Breast epithelium (tissue), 4 donors: ENCODE data around the gene CDC45. TPM values are rescaled to one million over a fixed set of nuclear protein-coding genes. Genes with fewer than 3 reads are reported as not detected.

Experiments used
- DNase-seq, 2 donors: peaks; one replicate each; pipeline ENCODE4 v3.0.0-alpha.2; 2019; ENCODE audit warnings: low spot score in 2 of 2
- H3K27ac ChIP-seq, 2 donors: fragments of 200-600 bp; sonication (generic) in 1 of 2; one replicate each; pipeline ENCODE4 v1.5.1; 2016 to 2019; ENCODE audit warnings: mild to moderate bottlenecking in 1 of 2
- H3K27me3 ChIP-seq, 2 donors: fragments of 200-600 bp; sonication (generic) in 1 of 2; one replicate each; pipeline versions ENCODE4 v1.5.1 to v1.6.0; 2017 to 2019; ENCODE audit warnings: control low read depth in 1 of 2, mild to moderate bottlenecking in 1 of 2
- H3K36me3 ChIP-seq: fragments of 200-600 bp; one replicate; pipeline ENCODE4 v1.5.1; 2019
- H3K4me1 ChIP-seq, 2 donors: fragments of 200-600 bp; sonication (generic); one replicate each; pipeline ENCODE4 v1.5.1; 2016 to 2019; ENCODE audit warnings: control low read depth in 1 of 2
- H3K4me3 ChIP-seq, 3 donors: fragments of 200-600 bp; sonication (generic); 1 replicate in 2 of 3; 2 replicates in 1 of 3; pipeline ENCODE4 v1.5.1; 2016 to 2019; ENCODE audit warnings: mild to moderate bottlenecking in 3 of 3, moderate library complexity in 2 of 3
- H3K9me3 ChIP-seq, 2 donors: fragments of 200-600 bp; sonication (generic) in 1 of 2; one replicate each; pipeline ENCODE4 v1.5.1; 2016 to 2019; ENCODE audit warnings: control low read depth in 1 of 2
- POLR2A ChIP-seq: fragments of 450-650 bp; IDR thresholded peaks from one replicate; pipeline ENCODE4 v1.6.1; 2016; ENCODE audit warnings: antibody characterized with exemption, mild to moderate bottlenecking, moderate library complexity
- POLR2AphosphoS5 ChIP-seq, 3 donors: sonication (generic); formaldehyde crosslinking; IDR thresholded peaks; one replicate each; pipeline ENCODE4 v1.6.1; 2017; ENCODE audit warnings: antibody characterized with exemption in 3 of 3
- intact Hi-C: fragments of 100-400 bp; cut with DNase I; formaldehyde crosslinking; loops from one replicate; pipeline ENCODE4 v1.15.1; 2023; ENCODE audit warnings: low total_unique reads
- total RNA-seq, 3 donors: library from RNA; depleted of rRNA; stranded (reverse); fragments of >200 nt; gene quantifications; one replicate each; pipeline ENCODE4 v1.1.0, GENCODE V29; 2016
- TF ChIP-seq, protein P1 (sequence below), 3 donors: fragments of 450-650 bp; IDR thresholded peaks; one replicate each; pipeline ENCODE4 v1.5.1; 2016 to 2017; ENCODE audit warnings: antibody characterized with exemption in 3 of 3, mild to moderate bottlenecking in 3 of 3, moderate library complexity in 3 of 3

Gene CDC45
- total RNA-seq, 3 donors from 2014 or later = 0.48 TPM; not detected in 2

DNA sequence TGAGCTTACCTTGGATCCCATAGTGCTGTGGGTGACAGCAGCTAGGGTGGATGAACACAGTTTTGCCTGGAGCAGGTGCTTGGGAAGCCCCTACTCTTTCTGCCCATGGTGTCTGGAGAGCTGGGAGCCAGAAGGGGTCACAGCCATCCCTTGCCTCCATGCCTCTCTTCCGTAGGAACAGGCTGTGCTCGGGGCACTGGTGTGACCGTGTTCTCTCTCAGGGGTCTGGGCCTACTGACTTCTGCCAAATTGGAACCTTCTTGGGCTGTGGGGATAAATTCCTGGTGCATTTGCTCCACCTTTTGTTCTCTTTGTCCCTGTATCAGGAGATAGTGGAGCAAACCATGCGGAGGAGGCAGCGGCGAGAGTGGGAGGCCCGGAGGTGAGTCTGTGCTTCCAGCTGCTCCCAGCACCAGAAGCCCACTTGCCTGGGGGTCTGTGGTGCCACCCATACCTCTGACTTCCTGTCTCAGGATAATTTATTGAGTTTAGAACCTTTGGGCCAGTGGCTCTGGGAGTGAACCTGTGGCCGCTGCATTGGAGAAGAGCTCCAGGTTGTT, 14.4 kb downstream of the CDC45 start:
- H3K27ac ChIP-seq = no peak overlapping the region
- H3K4me3 ChIP-seq = no peak overlapping the region
- H3K36me3 ChIP-seq = no peaks in the 10 kb centered on the region
- no peak for DNase-seq
- H3K9me3 ChIP-seq = no peaks in the 10 kb centered on the region
- H3K27me3 ChIP-seq = no peaks in the 10 kb centered on the region
- intact Hi-C loops = no loop called here
- TF ChIP-seq, protein P1, sequence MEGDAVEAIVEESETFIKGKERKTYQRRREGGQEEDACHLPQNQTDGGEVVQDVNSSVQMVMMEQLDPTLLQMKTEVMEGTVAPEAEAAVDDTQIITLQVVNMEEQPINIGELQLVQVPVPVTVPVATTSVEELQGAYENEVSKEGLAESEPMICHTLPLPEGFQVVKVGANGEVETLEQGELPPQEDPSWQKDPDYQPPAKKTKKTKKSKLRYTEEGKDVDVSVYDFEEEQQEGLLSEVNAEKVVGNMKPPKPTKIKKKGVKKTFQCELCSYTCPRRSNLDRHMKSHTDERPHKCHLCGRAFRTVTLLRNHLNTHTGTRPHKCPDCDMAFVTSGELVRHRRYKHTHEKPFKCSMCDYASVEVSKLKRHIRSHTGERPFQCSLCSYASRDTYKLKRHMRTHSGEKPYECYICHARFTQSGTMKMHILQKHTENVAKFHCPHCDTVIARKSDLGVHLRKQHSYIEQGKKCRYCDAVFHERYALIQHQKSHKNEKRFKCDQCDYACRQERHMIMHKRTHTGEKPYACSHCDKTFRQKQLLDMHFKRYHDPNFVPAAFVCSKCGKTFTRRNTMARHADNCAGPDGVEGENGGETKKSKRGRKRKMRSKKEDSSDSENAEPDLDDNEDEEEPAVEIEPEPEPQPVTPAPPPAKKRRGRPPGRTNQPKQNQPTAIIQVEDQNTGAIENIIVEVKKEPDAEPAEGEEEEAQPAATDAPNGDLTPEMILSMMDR (IDR thresholded peaks at IDR 0.05) = no peak
- TF ChIP-seq POLR2AphosphoS5 (IDR thresholded peaks at IDR 0.05) (no peak), POLR2A (no peak)
- H3K4me1 ChIP-seq = no peaks in the 10 kb centered on the region

DNA sequence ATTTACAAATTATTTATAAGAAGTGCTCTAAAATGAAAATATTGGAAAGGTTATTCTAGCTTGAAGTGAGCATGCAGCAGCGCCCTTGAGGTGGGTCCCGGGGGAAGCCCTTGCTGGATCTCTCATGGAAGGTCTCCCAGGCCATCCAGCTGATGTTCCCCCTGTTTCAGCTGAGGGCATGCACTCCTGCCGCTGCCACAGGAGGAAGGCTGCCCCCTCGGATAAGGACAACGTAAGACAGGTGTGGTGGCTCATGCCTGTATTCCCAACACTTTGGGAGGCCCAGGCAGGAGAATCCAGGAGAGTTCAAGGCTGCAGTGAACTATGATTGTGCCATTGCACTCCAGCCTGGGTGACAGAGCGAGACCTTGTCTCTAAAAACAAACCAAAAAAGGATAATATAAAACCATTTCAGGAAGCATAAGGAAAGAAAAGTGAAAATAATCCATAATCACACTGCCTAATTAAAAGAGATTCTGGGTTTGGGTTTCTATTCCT, 15.0 kb downstream of the CDC45 start:
- no peaks in the 10 kb centered on the region for H3K27me3 ChIP-seq
- intact Hi-C loops = no loop called here
- H3K4me1 ChIP-seq = no peaks in the 10 kb centered on the region
- H3K4me3 ChIP-seq = no peak overlapping the region
- H3K9me3 ChIP-seq = no peaks in the 10 kb centered on the region
- DNase-seq = no peak
- no peaks in the 10 kb centered on the region for H3K36me3 ChIP-seq
- TF ChIP-seq, protein P1 (IDR thresholded peaks at IDR 0.05) = no peak
- TF ChIP-seq POLR2AphosphoS5 (IDR thresholded peaks at IDR 0.05) (no peak), POLR2A (no peak)
- H3K27ac ChIP-seq = no peak overlapping the region

- H3K27ac ChIP-seq = no peak overlapping the region
- DNase-seq = no peak
- intact Hi-C loops = loop anchor here (1.0 kb wide), 1 partner anchor 11 kb away; no protein-coding TSS in a partner anchor
- no peaks in the 10 kb centered on the region for H3K27me3 ChIP-seq
- no peaks in the 10 kb centered on the region for H3K9me3 ChIP-seq
- no peaks in the 10 kb centered on the region for H3K36me3 ChIP-seq
- TF ChIP-seq POLR2AphosphoS5 (IDR thresholded peaks at IDR 0.05) = no peak
- TF ChIP-seq, protein P1 (IDR thresholded peaks at IDR 0.05) = no peak
- no peak for TF ChIP-seq POLR2A
- no peak overlapping the region for H3K4me3 ChIP-seq
- H3K4me1 ChIP-seq = no peaks in the 10 kb centered on the region
Observed at GRCh38 chr22:19495562-19496323, 16.0 kb downstream of the CDC45 start.

DNA sequence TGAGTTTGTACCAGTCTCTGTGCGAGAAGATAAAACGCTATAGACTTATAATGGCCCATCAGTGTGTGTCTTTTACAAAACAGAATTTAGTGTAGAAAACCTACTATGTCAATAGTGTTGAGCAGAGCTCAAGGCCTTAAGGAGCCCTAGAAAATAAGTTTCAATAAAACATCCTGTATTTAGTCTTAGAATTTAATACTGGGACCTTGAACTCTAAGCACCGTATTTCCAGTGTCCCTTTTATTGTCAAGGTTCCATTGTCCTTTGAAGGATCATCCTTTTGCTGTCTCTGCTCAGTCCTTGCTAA, 16.6 kb downstream of the CDC45 start:
- Histone ChIP-seq H3K4me3 (no peak overlapping the region), H3K27ac (no peak overlapping the region), H3K4me1 (no peaks in the 10 kb centered on the region), H3K36me3 (no peaks in the 10 kb centered on the region), H3K27me3 (no peaks in the 10 kb centered on the region), H3K9me3 (no peaks in the 10 kb centered on the region)
- DNase-seq = no peak
- no peak for TF ChIP-seq POLR2AphosphoS5 (IDR thresholded peaks at IDR 0.05)
- TF ChIP-seq, protein P1 (IDR thresholded peaks at IDR 0.05) = no peak
- TF ChIP-seq POLR2A = no peak
- intact Hi-C loops = loop anchor here (1.0 kb wide), 1 partner anchor 10 kb away; no protein-coding TSS in a partner anchor

- no peaks in the 10 kb centered on the region for H3K36me3 ChIP-seq
- TF ChIP-seq, protein P1 (IDR thresholded peaks at IDR 0.05) = no peak
- TF ChIP-seq POLR2A (no peak), POLR2AphosphoS5 (IDR thresholded peaks at IDR 0.05) (no peak)
- H3K9me3 ChIP-seq = no peaks in the 10 kb centered on the region
- no peak overlapping the region for H3K4me3 ChIP-seq
- no peaks in the 10 kb centered on the region for H3K4me1 ChIP-seq
- DNase-seq = no peak
- no peaks in the 10 kb centered on the region for H3K27me3 ChIP-seq
- H3K27ac ChIP-seq = no peak overlapping the region
- intact Hi-C loops = no loop called here
Observed at GRCh38 chr22:19497245-19497644, 17.5 kb downstream of the CDC45 start.
